NCI-H2107 (cell line): ENCODE results near the gene RBM12.
"Not testable (repeated sequence)": the region's sequence is repeated elsewhere in the genome, so short reads cannot be mapped to it uniquely, and the experiment has no call there.

ENCODE experiments used
- DNase-seq: peaks from one replicate; lab custom pipeline; 2025; lab: John Stamatoyannopoulos, UW

Gene RBM12

DNA sequence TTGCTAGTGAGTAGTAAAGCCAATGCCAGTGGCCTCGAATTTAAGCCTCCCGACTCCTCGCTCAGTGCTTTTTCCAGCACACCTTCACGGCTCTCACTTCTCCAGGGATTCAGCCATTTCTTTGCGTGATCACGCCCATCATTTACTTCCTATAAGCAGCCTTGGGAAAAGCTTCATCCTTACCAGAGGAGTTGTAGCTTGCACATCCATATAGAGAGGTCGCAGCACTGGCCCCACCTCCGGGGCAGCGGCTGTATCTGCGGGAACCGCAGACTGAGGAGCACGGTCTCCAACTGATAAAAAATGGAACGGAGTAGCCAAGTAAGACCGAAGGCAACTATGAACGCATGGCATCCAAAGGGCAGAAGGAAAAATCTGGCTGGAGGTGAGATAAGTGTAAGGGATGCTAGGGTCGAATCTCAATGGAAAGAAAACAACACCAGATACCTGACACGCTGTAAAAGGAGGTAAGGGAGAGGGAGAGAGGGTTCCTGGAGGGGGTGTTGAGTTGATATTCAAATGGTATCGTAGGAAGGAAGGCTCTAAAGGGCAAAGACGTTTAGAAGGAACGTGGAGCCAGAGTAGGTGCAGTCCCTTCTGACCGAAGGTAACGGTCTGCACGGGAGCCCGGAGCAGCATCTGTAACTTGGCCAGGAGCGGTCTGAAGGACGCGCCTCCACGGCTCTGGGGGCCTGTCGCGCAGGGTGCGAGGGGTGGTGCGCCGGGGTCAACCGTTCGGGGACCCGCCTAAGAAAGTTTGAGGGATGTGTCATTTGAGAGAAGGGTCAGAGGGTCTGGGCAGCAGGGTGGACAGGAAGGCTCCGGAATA, 33.8 kb upstream of the RBM12 start:
- no peak for DNase-seq

- no peak for DNase-seq
These were observed 33.1 kb upstream of the RBM12 start for GRCh38 chr20:35697696-35698297.

DNA sequence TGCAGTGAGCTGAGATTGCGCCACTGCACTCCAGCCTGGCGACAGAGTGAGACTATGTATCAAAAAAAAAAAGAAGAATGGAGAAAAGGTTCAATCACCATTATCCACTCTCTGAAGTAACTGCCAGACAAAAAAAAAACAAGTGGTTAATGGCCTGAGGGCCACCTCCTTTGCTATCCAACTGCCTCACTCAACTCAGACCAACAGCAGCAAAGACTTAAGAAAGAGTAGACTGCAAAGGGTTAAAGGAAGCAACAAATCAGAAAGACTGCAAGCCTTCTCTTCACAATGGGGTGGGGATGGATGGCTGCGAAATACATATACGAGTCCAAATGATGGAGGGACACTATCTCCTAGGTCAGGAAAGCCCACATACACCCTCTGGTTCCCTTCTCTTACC, 31.3 kb upstream of the RBM12 start:
- DNase-seq = no peak

GRCh38 chr20:35695245-35695749, 30.6 kb upstream of the RBM12 start:
- DNase-seq = no peak

DNA sequence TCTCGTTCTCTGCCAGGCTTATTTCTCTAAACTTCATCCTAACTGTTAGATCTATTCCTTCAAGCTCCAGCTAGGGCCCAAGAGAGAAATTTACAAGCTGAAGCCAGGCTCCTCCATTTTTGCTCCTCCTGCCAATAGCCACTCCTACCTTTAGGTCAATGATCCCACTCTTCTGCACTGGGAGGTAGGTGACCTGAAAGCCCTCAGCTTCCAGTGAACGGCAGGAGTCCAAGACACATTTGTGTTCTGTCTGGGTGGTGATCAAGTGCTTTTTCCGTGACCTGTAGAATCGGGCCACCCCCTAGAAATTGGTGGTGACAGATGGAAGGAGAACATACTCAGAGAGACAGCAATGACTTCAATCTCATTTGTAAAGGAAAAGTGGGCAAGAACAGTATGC, 25.6 kb upstream of the RBM12 start:
- no peak for DNase-seq

DNA sequence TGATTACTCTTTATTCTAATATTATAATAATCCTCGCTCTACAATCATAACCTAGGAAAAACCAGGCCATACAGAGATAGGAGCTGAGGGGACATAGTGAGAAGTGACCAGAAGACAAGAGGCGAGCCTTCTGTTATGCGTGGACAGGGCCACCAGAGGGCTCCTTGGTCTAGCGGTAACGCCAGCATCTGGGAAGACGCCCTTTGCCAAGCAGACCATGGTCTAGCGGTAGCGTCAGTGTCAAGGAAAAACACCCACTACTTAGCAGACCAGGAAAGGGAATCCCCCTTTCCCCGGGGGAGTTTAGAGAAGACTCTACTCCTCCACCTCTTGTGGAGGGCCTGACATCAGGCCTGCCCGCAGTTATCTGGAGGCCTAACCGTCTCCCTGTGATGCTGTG, 22.2 kb upstream of the RBM12 start:
- DNase-seq = not testable (repeated sequence)

DNA sequence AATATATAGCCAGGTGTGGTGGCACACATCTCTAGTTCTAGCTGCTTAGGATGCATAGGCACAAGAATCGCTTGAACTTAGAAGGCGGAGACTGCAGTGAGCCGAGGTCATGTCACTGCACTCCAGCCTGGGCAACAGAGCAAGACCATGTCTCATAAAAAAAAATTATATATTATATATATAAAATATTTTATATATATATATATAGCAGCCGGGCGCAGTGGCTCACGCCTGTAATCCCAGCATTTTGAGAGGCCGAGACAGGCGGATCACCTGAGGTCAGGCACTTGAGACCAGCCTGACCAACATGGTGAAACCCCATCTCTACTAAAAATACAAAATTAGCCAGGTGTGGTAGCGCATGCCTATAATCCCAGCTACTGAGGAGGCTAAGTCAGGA, 20.7 kb upstream of the RBM12 start:
- not testable (repeated sequence) for DNase-seq

GRCh38 chr20:35681960-35682359, 17.3 kb upstream of the RBM12 start:
- DNase-seq = no peak

GRCh38 chr20:35680452-35681183, 15.9 kb upstream of the RBM12 start:
- no peak for DNase-seq

DNA sequence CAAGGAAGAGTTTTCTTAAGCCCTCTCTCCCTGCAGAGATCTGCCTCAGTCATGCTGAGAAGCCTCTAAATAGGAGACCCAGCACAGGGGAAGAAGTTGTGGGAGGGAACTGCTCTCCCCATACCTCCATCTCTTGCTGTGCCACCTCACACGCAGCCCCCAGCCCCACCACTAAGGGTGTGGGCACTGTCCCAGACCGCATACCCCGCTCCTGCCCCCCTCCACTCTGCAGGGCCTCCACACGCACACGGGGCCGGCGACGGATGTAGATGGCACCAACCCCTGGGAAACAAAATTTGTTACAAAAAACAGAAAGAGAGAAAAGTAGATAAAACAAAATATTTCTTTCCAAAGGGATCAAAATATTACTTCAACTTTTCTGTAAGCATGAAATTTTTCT, 10.2 kb upstream of the RBM12 start:
- no peak for DNase-seq

DNA sequence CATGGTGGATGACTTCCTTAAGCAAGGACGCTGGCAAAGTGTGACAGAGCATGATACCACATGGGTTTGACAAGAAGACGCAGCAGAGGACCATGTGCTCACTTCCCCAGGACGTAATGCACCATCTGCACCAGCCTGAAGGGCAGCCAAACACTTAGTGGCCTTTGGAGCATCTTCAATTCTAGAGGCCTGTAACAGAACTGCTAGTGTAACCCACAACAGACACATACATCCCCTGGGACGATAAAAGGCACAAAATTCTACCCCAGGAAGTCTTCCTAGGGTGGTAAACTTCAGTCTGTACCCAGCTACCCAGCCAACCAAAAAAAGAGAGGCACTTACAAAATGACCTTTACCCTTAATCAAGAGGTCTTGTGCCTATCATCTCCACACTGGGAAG, 9.2 kb upstream of the RBM12 start:
- no peak for DNase-seq

DNA sequence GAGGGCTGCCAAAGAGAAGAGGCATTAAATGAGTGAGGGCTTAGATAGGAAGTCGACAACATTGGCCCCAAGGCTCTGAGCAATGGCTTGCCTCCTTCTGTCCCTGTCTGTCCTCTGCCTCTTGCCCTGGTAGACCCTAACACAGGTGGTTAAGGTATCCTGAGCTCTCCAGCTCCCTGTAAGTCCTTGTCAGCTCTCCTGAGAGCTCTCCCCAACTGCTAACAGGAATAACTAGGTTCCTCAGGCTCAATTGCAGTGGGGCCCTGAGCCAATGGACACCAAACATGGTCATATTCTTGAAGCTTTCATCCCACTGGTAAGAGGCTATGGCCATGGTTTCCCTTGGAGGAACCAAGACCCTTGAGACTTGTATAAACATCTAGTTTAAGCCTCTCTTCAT, 5.0 kb upstream of the RBM12 start:
- no peak for DNase-seq

DNA sequence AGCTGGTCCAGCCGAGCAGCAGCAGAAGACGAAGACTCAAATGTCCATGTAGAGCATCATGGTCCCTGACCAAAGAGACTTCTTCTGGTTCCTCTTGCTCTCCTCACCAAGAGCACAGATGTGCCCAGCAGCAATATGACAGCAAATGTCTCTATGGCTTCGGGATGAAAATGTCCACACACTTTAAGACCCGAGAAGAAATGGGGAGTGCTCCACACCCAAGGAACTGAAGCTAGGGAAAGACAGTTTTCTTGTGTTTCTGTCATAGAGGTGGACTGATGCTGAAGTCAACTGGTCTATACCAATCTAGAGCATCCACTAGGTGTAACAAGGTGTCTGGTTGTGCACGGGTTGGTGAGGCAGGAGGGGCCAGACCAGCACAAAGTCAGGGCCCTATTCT, 4.5 kb upstream of the RBM12 start:
- DNase-seq = no peak

- DNase-seq = no peak
These were observed 1.2 kb upstream of the RBM12 start for GRCh38 chr20:35665949-35666288.

DNA sequence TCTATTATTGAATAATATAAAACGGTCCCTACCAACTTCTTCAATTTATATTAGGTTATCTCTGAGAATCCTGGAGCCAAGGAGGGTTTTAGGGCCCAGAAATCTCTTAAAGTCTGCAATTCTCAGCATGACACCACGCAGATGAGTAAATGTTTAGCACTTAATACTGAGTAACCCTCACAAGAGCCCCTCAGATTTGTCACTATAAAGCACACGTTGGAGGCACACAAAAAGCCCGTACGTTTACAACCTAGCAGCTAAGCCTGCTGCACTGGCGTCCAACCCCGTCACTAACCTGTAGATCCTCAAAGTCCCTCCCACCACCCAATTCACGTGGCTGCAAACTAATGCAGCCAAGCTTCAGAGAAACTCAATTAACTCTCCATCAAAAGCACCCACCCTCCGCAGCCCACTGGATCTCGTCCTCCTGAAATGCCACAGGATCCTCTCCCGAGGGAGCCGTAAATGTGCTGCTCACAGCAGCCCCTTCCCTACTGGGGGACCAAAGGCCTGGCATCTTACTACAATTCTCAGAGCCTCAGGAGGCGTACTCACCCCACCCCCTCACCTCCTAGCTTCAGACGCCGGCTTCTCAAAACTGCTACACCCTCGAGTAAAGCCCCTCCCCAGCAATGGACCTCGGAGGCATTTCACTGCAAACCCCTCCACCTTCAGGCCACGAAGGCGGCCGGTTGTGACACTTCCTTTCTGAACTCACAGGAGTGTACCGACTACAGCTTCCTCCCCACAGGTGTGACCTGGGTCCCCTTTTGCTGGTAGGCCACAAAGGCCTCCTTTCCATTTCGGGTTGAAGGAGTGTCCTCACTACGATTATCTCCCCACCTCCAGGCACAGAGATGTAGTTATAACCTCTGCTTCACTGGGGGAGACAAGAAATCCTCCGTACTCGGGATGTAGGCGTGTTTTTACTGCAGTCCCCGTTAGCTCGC, 909 bp downstream of the RBM12 start:
- DNase-seq = no peak

DNA sequence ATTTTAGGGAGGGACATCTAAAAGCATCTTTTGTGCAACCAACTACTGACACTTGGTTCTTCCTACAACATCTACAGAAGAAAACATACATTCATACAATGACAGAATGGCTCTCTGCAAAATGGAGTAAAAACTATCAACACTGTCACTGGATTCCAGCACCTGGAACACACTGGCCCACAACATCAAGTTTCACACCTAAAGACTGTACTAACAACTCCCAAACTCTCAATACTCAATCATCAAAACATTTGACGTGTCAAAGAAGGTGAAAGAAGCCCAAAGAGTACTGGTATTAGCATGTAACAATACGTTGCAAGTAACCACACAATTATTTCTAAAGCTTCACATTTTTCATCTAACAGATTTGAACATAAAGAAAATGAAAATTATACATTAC, 2.1 kb downstream of the RBM12 start:
- DNase-seq = no peak

DNA sequence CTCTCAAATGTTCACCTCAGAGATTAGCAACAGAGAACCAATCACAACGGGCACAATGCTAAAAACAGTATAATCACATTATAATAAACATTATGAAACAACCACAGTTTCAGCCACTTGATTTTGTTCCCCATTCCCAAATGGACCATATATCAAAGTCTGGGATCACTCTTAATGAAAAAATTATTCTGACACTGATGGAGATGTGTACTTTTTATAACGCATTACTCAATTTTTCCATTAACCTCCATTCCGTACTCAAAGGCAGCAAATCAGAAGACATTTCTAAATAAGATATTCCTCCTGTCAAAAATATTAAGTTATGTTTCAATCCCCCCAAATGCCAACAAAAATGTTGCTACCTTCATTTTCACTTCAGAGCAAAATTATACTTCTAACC, 2.8 kb downstream of the RBM12 start:
- DNase-seq = no peak

GRCh38 chr20:35661053-35661452, 3.6 kb downstream of the RBM12 start:
- DNase-seq = no peak

GRCh38 chr20:35660122-35660937, 4.4 kb downstream of the RBM12 start:
- DNase-seq = no peak

- DNase-seq = no peak
These were observed 7.4 kb downstream of the RBM12 start for GRCh38 chr20:35657271-35657670.

DNA sequence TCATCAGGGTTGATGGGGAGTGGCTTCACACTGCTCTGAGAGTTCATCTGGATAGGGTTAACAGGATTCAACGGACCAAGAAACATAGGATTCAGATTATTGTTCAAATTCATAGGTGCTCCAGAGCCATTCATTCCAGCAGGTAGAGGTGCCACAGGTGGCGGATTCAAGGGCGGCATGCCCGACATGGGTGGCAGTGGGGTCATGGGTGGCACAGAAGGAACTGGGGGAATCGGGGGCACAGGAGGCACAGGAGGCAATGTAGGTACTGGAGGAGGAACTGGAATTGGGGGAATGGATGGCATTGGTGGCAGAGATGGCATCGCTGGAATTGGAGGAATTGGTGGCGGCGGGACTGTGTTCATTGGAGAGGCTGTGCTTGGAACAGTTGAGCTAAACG, 10.3 kb downstream of the RBM12 start:
- no peak for DNase-seq
